ENCODE results near the gene ABCD2.
"Not testable (repeated sequence)": the region's sequence is repeated elsewhere in the genome, so short reads cannot be mapped to it uniquely, and the experiment has no call there.

ABCD2 gene

GRCh38 chr12:39611818-39612217 is 7.8 kb downstream of the ABCD2 start:
- no peak for DNase-seq

GRCh38 chr12:39610436-39611025 is 9.1 kb downstream of the ABCD2 start:
- DNase-seq: no peak

GRCh38 chr12:39606712-39607423 is 12.7 kb downstream of the ABCD2 start:
- DNase-seq: no peak

- no peak for DNase-seq
Observed at GRCh38 chr12:39605996-39606395, 13.6 kb downstream of the ABCD2 start.

- DNase-seq: no peak
Observed at GRCh38 chr12:39605501-39605900, 14.1 kb downstream of the ABCD2 start.

- no peak for DNase-seq
Observed at GRCh38 chr12:39603065-39603464, 16.5 kb downstream of the ABCD2 start.

GRCh38 chr12:39601951-39602350 is 17.7 kb downstream of the ABCD2 start:
- not testable (repeated sequence) for DNase-seq

- no peak for DNase-seq
Observed at GRCh38 chr12:39595928-39596327, 23.7 kb downstream of the ABCD2 start.

- no peak for DNase-seq
Observed at GRCh38 chr12:39592295-39592694, 27.3 kb downstream of the ABCD2 start.

GRCh38 chr12:39588348-39588747 is 31.3 kb downstream of the ABCD2 start:
- no peak for DNase-seq

GRCh38 chr12:39587225-39587624 is 32.4 kb downstream of the ABCD2 start:
- no peak for DNase-seq

- DNase-seq: no peak
Observed at GRCh38 chr12:39586816-39587215, 32.8 kb downstream of the ABCD2 start.

- DNase-seq: no peak
Observed at GRCh38 chr12:39581592-39581991, 38.0 kb downstream of the ABCD2 start.

GRCh38 chr12:39575498-39575875 is 44.1 kb downstream of the ABCD2 start:
- no peak for DNase-seq

- no peak for DNase-seq
Observed at GRCh38 chr12:39574785-39575497, 44.7 kb downstream of the ABCD2 start.

GRCh38 chr12:39574378-39574777 is 45.2 kb downstream of the ABCD2 start:
- no peak for DNase-seq

- no peak for DNase-seq
Observed at GRCh38 chr12:39573971-39574370, 45.6 kb downstream of the ABCD2 start.

GRCh38 chr12:39572551-39572950 is 47.1 kb downstream of the ABCD2 start:
- no peak for DNase-seq

- no peak for DNase-seq
Observed at GRCh38 chr12:39571351-39571750, 48.3 kb downstream of the ABCD2 start.

GRCh38 chr12:39553476-39553875 is 66.1 kb downstream of the ABCD2 start:
- DNase-seq: no peak

- not testable (repeated sequence) for DNase-seq
Observed at GRCh38 chr12:39544211-39544610, 75.4 kb downstream of the ABCD2 start.

GRCh38 chr12:39541471-39541870 is 78.1 kb downstream of the ABCD2 start:
- no peak for DNase-seq

GRCh38 chr12:39538679-39539104 is 80.9 kb downstream of the ABCD2 start:
- no peak for DNase-seq

GRCh38 chr12:39533951-39534350 is 85.7 kb downstream of the ABCD2 start:
- no peak for DNase-seq

All from CD4-positive, alpha-beta T cell treated with Interleukin-15 for 1 hour (primary cell).